ENCODE data around the gene EPC1. TPM values are rescaled to one million over a fixed set of nuclear protein-coding genes. Genes with fewer than 3 reads are reported as not detected.
"Not testable (repeated sequence)": the region's sequence is repeated elsewhere in the genome, so short reads cannot be mapped to it uniquely, and the experiment has no call there.

EPC1 gene
- total RNA-seq, 2 donors from 2014 or later = 28.3 to 40.2 TPM

DNA sequence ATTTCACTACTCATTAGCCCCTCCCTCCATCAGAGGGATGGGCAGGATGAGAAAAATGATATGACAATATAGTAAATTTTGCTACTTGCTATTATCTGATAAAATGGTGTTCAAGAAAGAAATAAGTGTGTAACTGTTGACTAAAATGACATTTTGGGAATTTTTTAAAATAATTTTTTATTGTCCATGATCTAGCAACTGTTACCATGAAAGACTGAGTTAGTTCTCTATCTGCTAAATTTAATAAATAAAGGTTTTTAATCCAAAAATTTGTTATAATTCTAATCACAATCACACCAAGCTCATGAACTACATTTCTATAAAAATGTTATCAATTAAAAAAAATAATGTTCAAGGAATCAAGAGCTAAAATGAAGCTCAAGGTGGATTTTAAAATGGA, 28.7 kb upstream of the EPC1 start:
- Mint-ChIP-seq H3K36me3 (peaks cover 0 to 7% of the 10 kb centered on the region in 2 donors), H3K27ac (no peak overlapping the region), H3K9me3 (no peaks in the 10 kb centered on the region)
- ATAC-seq = no peak
- no peak for DNase-seq (ENCODE audit: low spot score in 2 of 2)

DNA sequence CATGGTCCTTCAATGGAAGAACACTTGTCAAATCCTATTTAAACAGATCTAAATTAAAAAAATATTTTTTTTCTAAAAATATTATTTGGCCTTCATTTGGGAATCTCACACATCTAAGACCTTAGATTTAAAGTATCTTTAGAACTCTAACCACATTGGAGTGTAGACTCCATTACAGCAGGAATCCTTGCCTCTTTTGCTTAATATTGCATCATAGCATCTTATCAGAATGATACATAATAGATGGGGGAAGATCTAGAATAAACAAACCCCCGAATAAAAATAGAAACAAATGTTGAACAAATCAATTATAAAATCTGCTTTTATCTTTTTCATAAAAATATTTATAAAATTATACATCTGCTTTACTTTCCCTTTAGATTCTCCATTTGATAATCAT, 27.6 kb upstream of the EPC1 start:
- no peak for DNase-seq (ENCODE audit: low spot score in 2 of 2)
- no peak for ATAC-seq
- Mint-ChIP-seq H3K36me3 (peaks cover 0 to 7% of the 10 kb centered on the region in 2 donors), H3K27ac (no peak overlapping the region), H3K9me3 (no peaks in the 10 kb centered on the region)

DNA sequence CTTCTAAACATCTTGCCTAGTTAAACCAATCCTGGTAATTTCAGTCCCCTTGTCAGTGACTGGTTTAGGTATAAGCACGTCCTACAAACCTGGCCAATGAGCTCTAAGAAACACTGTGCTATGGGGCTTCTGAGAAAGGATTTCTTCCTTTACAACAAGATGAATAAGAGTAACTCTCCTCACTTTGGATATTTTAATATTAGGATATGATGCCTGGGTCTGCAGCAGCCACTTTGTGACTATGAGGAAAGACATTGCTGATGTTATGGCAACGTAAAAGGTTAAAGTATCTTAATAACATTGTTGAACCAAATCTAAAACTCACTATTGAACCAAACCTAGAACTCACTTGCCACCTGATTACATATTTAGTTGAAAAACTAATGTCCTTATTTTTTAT, 26.5 kb upstream of the EPC1 start:
- Mint-ChIP-seq H3K36me3 (peaks cover 0 to 7% of the 10 kb centered on the region in 2 donors), H3K9me3 (no peaks in the 10 kb centered on the region), H3K27ac (no peak overlapping the region)
- ATAC-seq = no peak
- no peak for DNase-seq (ENCODE audit: low spot score in 2 of 2)

DNA sequence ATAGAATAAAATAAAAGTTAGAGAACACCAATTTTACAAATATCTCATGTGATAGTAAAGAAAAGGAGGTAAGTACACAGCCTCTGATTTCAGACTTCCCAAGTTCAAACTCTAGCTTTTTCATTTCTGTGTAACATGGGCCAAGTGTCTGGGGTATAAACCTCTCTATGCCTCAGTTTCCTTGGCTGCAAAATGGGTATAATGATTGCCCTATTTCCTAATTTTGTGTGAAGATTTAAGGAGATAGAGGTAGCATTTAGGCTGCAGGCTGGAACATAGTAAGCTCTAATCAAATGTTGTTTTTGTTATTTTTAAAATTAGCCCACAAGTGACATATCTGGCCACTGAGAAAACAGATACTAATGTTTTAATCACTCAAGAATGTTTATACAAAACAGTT, 26.1 kb upstream of the EPC1 start:
- ATAC-seq (no peak), DNase-seq (ENCODE audit: low spot score in 2 of 2) (no peak)
- H3K9me3 Mint-ChIP-seq = no peaks in the 10 kb centered on the region
- H3K36me3 Mint-ChIP-seq = peaks cover 0 to 7% of the 10 kb centered on the region in 2 donors
- H3K27ac Mint-ChIP-seq = no peak overlapping the region

DNA sequence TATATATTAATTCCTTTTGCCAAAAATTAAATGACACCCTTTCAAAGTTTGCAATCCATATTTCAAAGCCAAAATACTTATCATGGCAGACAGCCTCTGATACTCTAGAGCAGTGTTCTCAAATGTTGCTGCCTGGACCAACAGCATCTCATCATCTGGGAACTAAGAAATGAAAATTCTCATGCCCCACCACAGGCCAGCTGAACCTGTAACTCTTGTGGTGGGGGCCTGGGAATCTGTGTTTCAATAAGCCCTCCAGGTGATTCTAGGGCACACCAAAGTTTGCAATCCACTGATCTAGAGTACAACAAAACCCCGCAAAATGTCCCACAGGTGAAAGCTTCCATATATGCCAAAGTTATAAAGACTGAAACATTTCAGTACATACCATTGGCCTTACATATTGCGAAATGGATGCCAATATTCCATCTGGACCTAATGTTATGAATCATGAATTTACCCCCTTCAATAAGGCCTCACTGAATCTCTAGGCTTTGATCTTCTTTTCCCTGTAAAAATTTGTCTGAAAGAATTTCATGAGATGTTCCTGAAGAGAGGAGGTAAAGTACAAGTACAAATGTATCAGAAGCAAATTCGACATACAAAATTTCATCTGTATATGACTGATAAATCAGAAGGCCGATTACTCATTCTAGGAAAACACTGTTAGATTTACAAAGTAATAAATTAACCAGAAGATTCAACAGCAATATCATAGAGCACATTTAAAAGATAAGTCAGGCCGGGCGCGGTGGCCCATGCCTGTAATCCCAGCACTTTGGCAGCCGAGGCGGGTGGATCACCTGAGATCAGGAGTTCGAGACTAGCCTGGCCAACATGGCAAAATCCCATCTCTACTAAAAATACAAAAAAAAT, 25.3 kb upstream of the EPC1 start:
- no peak for DNase-seq (ENCODE audit: low spot score in 2 of 2)
- H3K27ac Mint-ChIP-seq = no peak overlapping the region
- peaks cover 0 to 7% of the 10 kb centered on the region in 2 donors for H3K36me3 Mint-ChIP-seq
- no peaks in the 10 kb centered on the region for H3K9me3 Mint-ChIP-seq
- ATAC-seq = peak; percentile 47 to 58

DNA sequence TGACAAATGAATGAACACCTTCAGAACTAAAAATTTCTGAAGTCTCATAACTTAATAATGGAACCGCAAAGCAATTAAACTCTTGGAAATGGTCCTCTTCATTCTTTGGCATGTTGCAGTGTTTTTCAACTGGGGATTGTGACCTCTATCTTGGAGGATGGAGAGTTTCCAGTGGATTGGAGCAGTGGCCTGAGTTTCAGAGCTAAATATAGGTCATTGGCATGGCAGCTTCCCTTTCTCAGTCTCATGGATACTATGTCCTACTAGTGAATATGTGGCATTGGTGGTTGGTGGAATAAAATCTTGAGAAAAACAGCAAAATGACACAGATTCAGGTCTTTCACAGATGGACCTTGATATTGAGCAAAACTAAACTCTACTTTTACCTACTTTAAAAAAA, 24.1 kb upstream of the EPC1 start:
- Mint-ChIP-seq H3K27ac (peak overlapping the region in 1 of 2 donors; percentile 48), H3K36me3 (peaks cover 0 to 7% of the 10 kb centered on the region in 2 donors), H3K9me3 (no peaks in the 10 kb centered on the region)
- no peak for ATAC-seq
- no peak for DNase-seq (ENCODE audit: low spot score in 2 of 2)

DNA sequence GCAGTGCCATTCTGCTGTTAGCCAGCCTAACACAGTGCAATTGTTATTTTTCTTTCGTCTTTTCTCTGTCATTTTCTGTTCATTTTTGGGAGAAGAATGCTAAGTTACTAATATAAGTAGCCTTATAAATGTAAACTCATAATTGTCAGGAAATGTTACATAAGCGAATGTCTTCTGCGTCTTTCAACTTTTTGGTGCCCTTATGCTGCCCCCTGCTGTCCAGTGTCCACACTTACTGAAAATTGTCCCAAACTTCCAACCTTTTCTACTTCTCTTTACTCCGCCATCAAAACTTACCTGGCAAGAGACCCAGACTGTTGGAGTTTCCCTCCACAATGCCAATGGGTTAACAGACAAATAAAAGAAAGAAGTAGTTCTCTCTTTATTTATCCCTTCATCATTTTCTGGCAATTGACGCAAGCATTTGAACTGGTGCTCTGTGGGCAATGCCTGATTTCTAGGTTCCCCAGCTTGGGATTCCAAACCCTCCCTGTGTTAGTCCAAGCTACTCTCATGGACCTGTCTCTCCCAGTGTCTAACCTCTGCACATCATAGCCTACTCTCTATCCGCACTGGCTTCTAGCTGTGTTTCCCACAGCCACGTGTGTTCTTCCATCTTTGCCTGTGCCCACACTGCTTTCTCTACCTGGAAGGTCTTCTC, 21.0 kb upstream of the EPC1 start:
- peak in 1 of 2 donors; percentile 74 for DNase-seq (ENCODE audit: low spot score in 2 of 2)
- Mint-ChIP-seq H3K27ac (no peak overlapping the region), H3K9me3 (no peaks in the 10 kb centered on the region)

DNA sequence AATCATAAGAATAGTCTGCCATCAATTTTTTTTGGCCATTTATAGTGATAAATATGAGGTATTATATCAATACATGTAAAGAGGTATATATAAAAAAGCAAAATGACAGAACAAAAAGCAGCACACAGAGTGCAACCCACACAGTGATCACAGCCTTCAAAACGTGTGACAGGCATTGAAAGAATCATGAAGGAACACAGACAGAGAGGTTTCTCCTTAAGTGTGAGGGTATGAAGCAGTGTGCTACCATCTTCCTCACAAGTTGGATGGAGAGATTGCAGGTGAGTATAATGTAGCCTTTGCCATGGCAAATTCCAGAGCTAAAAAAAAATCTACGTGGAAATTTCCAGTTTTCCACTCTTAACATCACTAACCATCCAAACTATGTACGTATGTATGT, 19.6 kb upstream of the EPC1 start:
- peaks cover 0 to 5% of the 10 kb centered on the region in 2 donors for H3K36me3 Mint-ChIP-seq
- ATAC-seq = no peak
- H3K27ac Mint-ChIP-seq = no peak overlapping the region
- DNase-seq (ENCODE audit: low spot score in 2 of 2) = no peak
- H3K9me3 Mint-ChIP-seq = no peaks in the 10 kb centered on the region

More for the DNA sequence above, 21.0 kb upstream of the EPC1 start:
- H3K36me3 Mint-ChIP-seq = peaks cover 0 to 7% of the 10 kb centered on the region in 2 donors
- peak; percentile 39 for ATAC-seq

DNA sequence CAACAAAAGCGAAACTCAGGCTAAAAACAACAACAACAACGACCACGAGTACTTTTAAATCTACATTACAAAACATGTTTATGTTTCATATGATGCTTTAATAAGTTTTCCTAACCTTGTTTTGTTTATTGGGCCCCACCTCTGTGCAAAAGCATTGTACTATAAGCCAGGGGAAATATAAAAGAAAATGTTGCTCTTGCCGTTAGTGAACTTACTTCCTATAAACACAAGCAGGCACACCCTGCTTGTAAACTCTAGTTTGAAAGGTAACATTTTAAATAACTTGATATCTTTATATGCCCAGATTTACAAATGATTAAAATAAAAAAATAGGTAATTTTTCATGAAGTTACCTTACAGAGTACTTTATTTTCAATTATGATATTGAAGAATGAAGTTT, 19.2 kb upstream of the EPC1 start:
- Mint-ChIP-seq H3K27ac (no peak overlapping the region), H3K9me3 (no peaks in the 10 kb centered on the region), H3K36me3 (peaks cover 0 to 6% of the 10 kb centered on the region in 2 donors)
- DNase-seq (ENCODE audit: low spot score in 2 of 2) (no peak), ATAC-seq (no peak)

DNA sequence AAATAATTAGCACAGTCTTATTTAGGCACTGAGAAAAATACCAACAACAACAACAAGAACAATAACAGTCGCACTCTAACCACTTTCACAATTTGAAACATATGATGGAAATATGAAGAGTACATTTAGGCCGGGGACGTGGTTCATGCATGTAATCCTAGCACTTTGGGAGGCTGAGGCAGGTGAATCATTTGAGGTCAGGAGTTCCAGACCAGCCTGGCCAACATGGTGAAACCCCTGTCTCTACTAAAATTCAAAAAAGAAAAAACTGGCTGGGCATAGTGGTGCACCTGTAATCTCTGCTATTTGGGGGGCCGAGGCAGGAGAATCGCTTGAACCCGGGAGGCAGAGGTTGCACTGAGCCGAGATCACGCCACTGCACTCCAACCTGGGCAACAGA, 18.4 kb upstream of the EPC1 start:
- H3K9me3 Mint-ChIP-seq = not testable (repeated sequence)
- H3K27ac Mint-ChIP-seq = peak overlapping the region in 1 of 2 donors; percentile 53

DNA sequence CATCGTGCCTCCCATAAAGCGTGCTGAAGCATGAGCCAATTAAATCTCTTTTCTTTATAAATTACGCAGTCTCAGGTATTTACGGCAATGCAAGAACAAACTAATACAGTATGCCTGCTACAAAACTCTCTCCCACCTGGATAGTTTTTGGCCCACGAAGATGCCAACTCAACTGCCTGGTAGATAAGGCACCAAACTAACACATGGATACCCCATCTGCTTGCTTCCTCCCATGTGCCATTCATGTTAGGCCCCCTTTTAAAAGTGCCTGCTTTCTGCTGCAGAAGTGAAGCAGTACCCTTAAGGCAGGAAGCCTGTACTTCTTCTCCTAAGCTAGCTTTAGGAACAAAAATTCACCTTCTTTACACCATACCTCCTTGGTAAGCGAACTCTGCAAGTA, 15.6 kb upstream of the EPC1 start:
- DNase-seq (ENCODE audit: low spot score in 2 of 2) (no peak), ATAC-seq (no peak)
- H3K9me3 Mint-ChIP-seq = peaks cover 0 to 8% of the 10 kb centered on the region in 2 donors
- peak overlapping the region; percentile 57 to 76 for H3K27ac Mint-ChIP-seq
- H3K36me3 Mint-ChIP-seq = peaks cover 0 to 22% of the 10 kb centered on the region in 2 donors

More for the DNA sequence above, 18.4 kb upstream of the EPC1 start:
- ATAC-seq = peak; percentile 34 to 79
- not testable (repeated sequence) for DNase-seq (ENCODE audit: low spot score in 2 of 2)
- peaks cover 0 to 13% of the 10 kb centered on the region in 2 donors for H3K36me3 Mint-ChIP-seq

DNA sequence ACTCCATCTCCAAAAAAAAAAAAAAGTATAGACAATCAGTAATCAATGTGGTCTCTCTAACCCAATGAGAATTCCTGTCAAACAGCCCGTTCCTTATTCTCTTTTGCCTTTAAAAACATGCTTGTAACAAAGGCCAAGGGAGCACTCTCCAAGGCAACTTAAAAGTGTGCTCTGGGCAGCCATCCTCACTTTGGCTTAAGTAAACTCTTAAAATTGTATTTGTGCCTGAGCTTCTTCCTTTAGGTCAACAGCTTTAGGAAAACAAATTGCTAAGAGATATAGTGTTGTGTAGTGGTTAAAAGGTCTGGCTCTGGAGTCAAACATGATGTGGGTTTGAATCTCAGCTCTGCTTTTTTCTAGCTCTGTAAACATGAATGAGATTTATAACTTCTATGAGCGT, 13.9 kb upstream of the EPC1 start:
- DNase-seq (ENCODE audit: low spot score in 2 of 2) (no peak), ATAC-seq (no peak)
- H3K36me3 Mint-ChIP-seq = peaks cover 0 to 29% of the 10 kb centered on the region in 2 donors
- H3K9me3 Mint-ChIP-seq = peaks cover 0 to 15% of the 10 kb centered on the region in 2 donors
- no peak overlapping the region for H3K27ac Mint-ChIP-seq

DNA sequence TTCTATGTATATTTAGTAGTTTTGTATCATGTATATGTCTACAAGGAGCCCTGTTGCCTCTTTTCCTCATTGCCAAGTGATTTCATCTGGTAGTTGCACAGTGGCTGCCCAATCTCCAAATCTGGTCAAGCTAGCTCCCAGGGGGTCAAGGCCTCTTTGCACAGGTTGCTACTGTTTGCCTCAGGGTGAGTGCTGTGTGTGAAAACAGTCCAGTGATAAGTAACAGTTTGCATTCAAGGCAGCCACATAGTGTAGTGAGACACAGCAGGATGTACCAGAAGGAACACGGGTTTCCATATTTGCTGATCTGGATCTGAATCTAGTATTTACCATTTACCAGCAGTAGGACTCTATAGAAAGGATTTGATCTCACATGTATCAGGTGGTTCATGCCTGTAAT, 13.3 kb upstream of the EPC1 start:
- no peak for ATAC-seq
- DNase-seq (ENCODE audit: low spot score in 2 of 2) = no peak
- Mint-ChIP-seq H3K36me3 (peaks cover 0 to 29% of the 10 kb centered on the region in 2 donors), H3K27ac (no peak overlapping the region), H3K9me3 (peaks cover 0 to 17% of the 10 kb centered on the region in 2 donors)

DNA sequence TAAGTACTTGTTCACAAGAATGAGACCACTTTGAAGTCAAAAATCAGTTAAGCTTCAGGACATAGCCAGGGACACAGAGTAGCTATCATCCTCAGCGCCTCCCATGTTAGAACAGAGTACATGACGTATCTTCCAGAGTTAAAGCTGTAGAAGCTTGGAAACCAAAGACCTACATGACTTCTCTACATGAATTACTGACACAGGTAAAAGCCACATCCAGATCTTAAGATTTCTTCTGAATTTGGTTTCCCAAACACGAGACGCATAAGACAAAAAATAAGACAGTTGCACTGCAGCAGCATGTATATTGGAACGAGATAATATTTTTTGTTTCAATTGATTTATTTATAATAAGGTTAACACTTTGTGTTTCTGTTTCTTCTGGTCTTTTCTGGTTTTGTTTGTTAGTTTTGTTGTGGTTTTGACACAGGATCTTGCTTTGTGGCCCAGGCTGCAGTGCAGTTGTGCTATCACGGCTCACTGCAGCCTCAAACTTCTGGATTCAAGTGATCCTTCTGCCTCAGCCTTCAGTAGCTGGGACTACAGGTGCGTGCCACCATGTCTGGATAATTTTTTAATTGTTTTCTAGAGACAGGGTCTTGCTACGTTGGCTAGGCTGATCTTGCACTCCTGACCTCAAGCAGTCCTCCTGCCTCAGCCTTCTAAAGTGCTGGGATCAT, 10.2 kb upstream of the EPC1 start:
- H3K9me3 Mint-ChIP-seq = peaks cover 0 to 17% of the 10 kb centered on the region in 2 donors
- peak overlapping the region in 1 of 2 donors; percentile 32 for H3K27ac Mint-ChIP-seq
- no peak for DNase-seq (ENCODE audit: low spot score in 2 of 2)
- peaks cover 0 to 30% of the 10 kb centered on the region in 2 donors for H3K36me3 Mint-ChIP-seq
- peak; percentile 75 to 85 for ATAC-seq

DNA sequence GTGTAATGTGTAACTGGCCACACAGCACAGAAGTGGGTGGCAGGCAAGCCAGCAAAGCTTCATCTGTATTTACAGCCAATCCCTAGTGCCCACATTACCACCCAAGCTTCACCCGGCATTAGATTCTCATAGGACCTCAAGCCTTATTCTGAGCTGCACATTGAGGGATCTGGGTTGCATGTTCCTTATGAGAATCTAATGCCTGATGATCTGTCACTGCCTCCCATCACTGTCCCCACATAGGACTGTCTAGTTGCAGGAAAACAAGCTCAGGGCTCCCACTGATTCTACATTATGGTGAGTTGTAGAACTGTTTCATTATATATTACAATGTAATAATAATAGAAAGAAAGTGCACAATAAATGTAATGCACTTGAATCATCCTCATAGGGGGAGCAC, 7.7 kb upstream of the EPC1 start:
- not testable (repeated sequence) for DNase-seq (ENCODE audit: low spot score in 2 of 2); ATAC-seq; H3K27ac Mint-ChIP-seq
- Mint-ChIP-seq H3K9me3 (peaks cover 0 to 10% of the 10 kb centered on the region in 2 donors), H3K36me3 (peaks cover 0 to 15% of the 10 kb centered on the region in 2 donors)

DNA sequence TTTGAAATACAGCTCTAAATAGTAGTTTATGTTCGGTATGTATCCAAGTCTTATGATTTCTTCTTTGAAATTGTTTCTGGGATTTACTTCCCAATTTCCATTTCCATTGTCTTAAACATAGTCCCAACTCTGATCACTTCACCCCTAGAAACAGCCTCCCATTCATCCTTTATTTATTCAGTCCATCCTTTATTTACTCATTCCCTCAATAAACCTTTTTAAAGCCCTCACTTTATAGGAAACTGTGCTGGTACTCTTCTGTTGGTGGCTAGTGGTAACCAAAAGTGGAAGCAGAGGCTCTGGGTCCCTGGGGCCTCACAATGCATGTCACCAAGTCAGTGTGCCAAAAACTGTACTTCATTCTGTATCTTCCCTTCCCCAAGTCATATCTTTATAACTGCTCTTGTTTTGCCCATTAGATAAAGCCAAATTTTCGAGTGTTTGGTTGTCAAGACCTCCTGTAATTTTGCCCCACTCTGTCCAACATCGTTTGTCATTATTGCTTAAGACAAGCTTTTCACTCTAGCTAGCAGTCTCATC, 3.9 kb upstream of the EPC1 start:
- Mint-ChIP-seq H3K9me3 (peaks cover 0 to 3% of the 10 kb centered on the region in 2 donors), H3K27ac (no peak overlapping the region), H3K36me3 (peaks cover under 1 to 6% of the 10 kb centered on the region in 2 donors)
- no peak for ATAC-seq
- DNase-seq (ENCODE audit: low spot score in 2 of 2) = no peak
